ENCODE data around the gene GBGT1.

The GBGT1 gene

GRCh38 chr9:133162861-133163503 is 732 bp downstream of the GBGT1 start:
- DNase-seq (ENCODE audit: low read depth in 2 of 2) = no peak

- DNase-seq (ENCODE audit: low read depth in 2 of 2) = no peak
Measured at GRCh38 chr9:133161547-133161950, 2.2 kb downstream of the GBGT1 start.

DNA sequence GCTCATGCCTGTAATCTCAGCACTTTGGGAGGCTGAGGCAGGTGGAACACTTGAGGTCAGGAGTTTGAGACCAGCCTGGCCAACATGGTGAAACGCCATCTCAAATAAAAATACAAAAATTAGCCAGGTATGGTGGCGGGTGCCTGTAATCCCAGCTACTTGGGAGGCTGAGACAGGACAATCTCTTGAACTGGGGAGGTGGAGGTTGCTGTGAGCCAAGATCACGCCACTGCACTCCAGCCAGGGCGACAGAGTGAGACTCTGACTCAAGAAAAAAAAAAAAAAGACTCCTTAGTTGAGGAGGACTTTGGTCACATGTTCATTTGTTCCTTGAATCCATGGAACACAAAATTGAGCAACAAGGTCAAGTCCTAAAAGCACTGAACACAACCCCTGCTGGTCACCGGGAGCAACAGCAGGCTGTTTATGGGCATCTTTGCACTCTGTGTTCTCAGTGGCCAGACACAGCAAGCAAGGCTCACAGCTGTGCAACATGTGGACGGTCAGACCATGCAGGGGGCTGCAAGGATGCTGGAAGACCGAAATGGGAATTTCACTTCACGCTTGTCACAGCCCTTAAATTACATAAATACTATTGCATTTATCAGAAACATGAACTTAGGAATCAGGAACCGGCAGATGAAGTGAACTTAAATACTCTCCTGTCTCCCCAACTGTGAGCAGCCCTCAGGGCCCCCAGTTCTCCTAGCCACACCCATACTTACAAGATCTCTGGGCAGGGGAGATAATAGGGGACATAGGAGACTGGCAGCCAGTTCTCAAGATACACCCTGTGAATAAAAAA is 2.8 kb downstream of the GBGT1 start:
- DNase-seq (ENCODE audit: low read depth in 2 of 2) = no peak

DNA sequence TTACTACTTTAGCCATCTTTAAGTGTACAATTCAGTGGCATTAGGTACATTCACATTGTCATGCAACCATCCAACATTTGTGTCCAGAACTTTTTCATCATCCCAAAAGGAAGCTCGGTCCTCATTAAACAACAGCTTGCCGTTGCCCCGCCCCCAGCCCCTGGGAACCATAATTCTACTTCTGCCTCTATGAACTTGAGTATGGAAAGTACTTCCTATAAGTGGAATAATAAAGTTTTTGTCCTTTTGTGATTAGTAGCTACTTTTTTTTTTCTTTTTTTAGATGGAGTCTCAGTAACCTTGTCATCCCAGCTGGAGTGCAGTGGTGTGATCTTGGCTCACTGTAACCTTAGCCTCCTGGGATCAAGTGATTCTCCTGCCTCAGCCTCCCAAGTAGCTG is 5.0 kb downstream of the GBGT1 start:
- no peak for DNase-seq (ENCODE audit: low read depth in 2 of 2)

GRCh38 chr9:133155156-133155555 is 8.6 kb downstream of the GBGT1 start:
- no peak for DNase-seq (ENCODE audit: low read depth in 2 of 2)

- no peak for DNase-seq (ENCODE audit: low read depth in 2 of 2)
Measured at GRCh38 chr9:133154097-133154989, 9.4 kb downstream of the GBGT1 start.

DNA sequence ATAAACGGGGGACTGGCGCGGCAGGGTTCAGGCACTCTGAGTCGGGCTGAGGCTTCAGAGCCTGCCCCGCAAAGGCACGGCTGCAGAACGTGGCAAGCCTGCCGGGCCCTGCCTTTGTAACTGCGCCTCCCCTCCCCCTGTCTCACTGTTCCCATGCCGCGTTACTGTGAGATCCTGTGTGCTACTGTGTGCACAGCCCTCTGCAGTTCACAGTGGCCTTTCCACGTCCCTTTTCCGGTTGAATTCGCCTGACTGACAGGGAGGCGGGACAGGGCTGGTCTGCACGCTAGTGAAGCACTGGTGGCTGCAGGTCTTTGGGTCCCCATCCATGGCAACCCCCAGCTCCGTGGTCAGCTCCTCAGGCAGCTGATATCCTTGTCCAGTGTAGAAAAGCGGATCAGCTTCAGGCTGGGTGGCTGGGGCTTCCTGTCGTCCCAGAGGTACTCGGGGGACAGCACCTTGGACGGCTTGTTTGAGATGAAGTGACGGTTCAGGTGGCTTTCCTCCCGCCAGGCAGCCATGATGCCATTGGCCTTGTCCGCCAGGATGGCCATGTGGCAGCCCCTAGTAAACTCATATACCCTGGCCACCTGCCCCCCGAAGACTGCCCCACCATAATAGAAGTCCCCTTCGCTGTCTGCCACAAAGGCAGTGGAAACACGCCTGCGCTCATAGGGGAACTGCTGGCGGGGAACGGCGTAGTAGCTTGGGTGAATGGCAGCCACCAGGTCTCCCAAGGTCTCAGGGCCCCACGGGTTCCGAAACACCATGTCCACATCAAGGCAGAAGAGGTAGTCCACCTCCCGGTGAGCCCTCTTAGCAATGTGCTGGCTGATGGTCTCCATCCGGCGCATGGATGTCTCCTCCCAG is 10.3 kb downstream of the GBGT1 start:
- DNase-seq (ENCODE audit: low read depth in 2 of 2) = no peak

GRCh38 chr9:133151601-133152525 is 11.9 kb downstream of the GBGT1 start:
- DNase-seq (ENCODE audit: low read depth in 2 of 2) = no peak

DNA sequence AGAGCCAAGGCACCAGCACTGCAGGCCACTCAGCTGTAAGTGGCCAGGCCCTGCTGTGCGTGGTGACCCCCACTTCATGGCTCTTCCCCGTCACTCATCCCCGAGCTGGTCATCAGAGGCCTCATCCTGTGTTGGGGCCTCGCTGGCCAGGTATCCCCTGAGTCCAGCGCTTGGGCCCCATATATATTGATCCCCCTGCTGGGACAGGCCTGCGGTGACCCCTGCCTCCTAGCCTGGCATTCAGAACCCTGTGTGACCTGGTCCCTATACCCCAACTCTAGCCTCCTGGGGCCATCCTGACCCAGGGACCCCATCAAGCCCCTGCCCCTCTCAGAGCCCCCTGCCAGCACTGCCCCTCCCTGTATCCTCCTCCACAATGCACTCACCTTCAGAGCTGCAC is 12.7 kb downstream of the GBGT1 start:
- no peak for DNase-seq (ENCODE audit: low read depth in 2 of 2)

- DNase-seq (ENCODE audit: low read depth in 2 of 2) = peak; percentile 68 to 71
Measured at GRCh38 chr9:133149130-133150015, 14.3 kb downstream of the GBGT1 start.

GRCh38 chr9:133148199-133149129 is 15.2 kb downstream of the GBGT1 start:
- no peak for DNase-seq (ENCODE audit: low read depth in 2 of 2)

DNA sequence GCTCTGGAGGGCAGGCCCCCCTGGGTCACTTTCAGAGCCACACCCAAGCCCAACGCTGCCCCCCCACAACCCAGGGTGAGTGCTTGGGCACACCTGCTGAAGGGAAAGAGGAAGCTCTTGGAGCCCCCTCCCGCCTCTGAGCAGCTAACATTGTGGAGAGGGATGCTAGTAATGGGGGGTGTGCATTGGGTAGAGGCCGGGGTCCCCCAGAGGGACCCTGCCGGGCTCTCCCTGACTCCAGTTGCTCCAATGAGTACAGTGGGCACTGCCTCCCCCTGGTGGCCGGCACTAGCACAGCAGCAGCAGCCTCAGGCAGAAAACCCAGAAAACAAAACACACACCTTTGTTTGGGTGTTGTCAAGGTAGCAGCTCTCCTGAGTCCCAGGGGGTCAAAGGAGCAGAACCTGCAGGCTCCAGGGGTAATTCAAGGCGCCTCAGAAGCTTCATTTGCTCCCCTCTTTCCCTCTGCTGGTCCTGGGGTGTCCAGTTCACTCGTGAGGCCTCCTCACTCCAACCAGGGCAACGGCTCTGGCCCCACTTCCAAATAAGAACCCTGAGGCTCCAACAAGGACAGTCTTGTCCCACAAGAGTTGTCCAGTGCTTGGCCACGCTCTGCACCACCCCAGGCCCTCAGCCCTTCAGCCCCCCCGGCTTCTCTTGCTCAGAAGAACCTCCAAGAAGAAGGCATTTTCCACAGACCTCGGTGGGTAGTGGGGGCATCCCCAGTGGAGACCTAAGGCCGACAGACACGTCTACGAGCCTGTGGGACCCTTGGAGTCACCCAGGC is 16.1 kb downstream of the GBGT1 start:
- peak; percentile 58 to 70 for DNase-seq (ENCODE audit: low read depth in 2 of 2)

DNA sequence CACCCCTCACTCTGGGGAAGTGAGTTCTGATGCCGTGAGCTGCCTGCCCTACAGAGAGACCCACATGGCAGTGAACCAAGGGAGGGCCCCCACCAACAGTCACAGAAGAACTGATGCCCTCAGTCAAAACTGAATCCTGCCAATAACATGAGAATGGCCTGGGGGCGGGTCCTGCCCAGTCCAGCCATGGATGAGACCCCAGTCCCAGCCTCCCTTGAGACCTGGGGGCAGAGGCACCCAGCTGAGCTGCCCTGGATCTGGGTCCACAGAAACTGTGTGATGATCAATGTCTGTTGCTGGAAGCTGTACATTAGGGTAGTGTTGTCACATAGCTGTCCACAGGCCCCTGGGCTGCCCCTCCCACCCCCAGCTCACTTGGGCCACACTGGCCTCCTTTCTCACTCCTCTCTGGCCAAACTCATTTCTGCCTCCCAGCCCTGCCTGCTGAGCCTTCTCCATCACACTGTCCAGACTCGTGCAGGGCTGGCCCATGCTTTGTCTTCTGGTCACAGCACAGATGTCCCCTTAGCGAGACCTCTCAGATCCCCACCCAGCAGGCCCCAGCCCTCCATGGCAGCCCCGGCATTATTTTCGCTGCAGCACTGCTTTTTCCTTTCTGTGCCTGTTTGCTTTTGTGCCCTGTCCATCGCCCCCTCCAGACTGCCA is 16.8 kb downstream of the GBGT1 start:
- DNase-seq (ENCODE audit: low read depth in 2 of 2) = no peak

DNA sequence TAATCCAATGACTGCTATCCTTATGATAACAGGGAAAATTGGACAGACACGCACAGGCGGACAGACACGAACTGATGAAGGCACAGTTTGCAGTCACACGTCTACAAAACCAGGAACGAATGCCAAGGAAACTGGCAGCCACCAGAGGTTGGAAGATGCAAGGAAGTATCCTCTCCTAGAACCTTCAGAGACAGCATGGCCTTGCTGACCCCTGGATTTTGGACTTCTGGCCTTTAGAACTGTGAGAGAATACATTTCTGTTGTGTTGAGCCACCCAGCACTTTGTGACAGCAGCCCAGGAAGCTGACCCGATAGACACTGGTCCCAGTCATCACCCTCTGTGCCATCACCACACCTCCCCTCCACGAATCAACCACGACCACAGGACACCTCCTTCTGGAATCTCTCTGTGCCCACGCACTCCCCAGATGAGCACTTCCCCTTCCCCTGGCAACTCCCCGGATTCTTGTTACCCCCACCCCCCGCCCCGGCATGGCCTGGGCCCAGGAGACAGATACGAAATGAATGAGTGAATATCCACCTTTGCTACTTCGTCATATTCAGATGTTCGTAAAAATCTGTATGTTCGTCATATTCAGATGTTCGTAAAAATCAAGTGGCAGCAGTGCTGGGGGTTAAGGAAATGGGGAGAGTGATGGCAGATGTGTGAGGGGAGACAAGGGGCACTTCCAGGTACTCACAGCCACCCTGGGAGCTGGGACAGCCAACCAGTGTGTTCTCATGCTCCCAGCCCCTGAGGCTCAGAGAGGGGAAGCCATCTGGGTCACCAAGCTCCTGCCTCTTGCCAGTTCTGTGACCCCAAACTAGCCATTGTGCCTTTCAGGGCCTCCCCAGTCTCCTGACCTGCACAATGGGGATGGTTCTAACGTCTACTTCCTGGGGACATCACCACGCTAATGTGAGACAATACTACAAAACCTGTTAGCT is 18.5 kb downstream of the GBGT1 start:
- DNase-seq (ENCODE audit: low read depth in 2 of 2) = no peak

DNA sequence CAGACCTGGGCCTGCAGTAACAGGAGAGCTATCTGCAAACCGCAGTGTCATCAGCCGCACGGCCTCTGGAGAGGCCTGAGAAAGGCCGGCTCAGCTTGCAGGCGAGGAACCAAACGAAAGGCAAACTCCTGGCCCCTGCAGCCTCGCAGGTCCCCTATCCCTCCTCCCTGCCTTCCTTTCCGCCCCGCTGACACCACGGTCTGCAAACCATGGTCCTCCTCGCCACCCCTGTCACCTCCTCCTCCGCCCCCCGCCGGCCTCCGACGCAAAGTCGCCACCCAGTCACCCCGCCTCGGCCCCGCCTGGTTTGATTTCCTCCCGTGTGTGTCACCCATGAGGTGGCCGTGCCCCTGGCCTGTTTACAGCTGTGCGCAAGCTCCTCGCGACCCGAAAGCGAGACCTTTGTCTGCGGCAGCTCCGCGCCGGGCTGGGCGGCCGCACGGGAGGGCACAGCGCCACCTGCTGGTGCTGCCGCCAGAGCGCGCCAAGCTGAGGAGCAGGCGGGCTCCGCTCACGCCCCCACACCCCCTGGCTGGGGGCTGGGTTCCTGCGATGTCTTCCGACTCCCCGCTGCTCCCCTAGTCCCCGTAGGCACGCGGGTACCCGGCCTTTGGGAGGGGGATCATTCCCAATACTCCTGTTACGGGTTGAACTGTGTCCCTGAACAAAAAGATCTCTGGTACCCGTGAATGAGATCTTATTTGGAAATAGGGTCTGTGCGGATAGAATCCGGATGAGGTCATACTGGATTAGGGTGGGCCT is 19.4 kb downstream of the GBGT1 start:
- peak; percentile 78 to 89 for DNase-seq (ENCODE audit: low read depth in 2 of 2)
